ENCODE results near the gene SLC25A39. TPM values are rescaled to one million over a fixed set of nuclear protein-coding genes. Genes with fewer than 3 reads are reported as not detected.

The SLC25A39 gene
- total and polyA plus RNA-seq, 2 of the 4 experiments (the other 2 are of a cell fraction), result 49.1 to 99.7 TPM

DNA sequence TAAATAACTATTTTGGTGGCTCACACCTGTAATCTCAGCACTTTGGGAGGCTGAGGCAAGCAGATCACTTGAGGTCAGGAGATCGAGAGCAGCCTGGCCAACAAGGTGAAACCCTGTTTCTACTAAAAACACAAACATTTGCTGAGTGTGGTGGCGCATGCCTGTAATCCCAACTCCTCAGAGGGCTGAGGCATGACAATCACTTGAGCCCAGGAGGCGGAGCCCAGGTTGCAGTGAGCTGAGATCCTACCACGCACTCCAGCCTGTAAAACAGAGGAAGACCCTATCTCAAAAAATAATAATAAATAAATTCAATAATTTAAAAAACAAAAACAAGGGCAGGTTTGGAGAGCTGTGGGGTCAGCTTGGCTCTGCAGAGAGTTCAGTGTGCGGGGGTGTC lies 51.0 kb downstream of the SLC25A39 start:
- H3K56ac ChIP-seq (ENCODE audit: extremely low read depth, insufficient read depth, low read length), result no peak overlapping the region
- no peak overlapping the region for H3K23ac ChIP-seq (ENCODE audit: low read depth, low read length)
- 70% methylated on average over 3 of the region's 5 CpGs; no CpG with 5 or more reads in 1 of the 2 experiments for WGBS, 2 experiments (ENCODE audit: extremely low coverage in 2 of 2, insufficient read length in 1 of 2)
- CTCF ChIA-PET, result no interaction called here
- dilution Hi-C loops (cut with HindIII; ENCODE audit: low sequenced_read_pairs, unreplicated experiment), result no loop called here
- H3K9ac ChIP-seq (ENCODE audit: low read depth, low read length), result no peak overlapping the region
- DNase-seq (no peak), ATAC-seq (ENCODE audit: low read depth) (no peak)
- no peaks in the 10 kb centered on the region for H4K20me1 ChIP-seq (ENCODE audit: insufficient read depth, low read length)
- H3K18ac ChIP-seq (ENCODE audit: low read depth, low read length), result no peak overlapping the region
- no TSS peak for BruUV-seq (replicated peaks)
- no peak for TF ChIP-seq BHLHE40 (IDR thresholded peaks at IDR 0.05; ENCODE audit: low read depth, low read length)
- TF ChIP-seq MXI1 (IDR thresholded peaks at IDR 0.05; ENCODE audit: borderline replicate concordance, low read depth, low read length), result no peak
- no peak for TF ChIP-seq MAFK (IDR thresholded peaks at IDR 0.05; ENCODE audit: low read depth, low read length)
- TF ChIP-seq RAD21 (IDR thresholded peaks at IDR 0.05; ENCODE audit: low read length), result no peak
- TF ChIP-seq SMC3 (IDR thresholded peaks at IDR 0.05; ENCODE audit: low read depth, low read length), result no peak
- H3K27me3 ChIP-seq (ENCODE audit: control insufficient read depth, insufficient read depth, low read length), result peaks cover 36% of the 10 kb centered on the region
- no peaks in the 10 kb centered on the region for H3K79me1 ChIP-seq (ENCODE audit: low read depth in 1 of 2, low read length in 2 of 2)
- H3K9me3 ChIP-seq (ENCODE audit: control insufficient read depth, insufficient read depth, low read length), result no peaks in the 10 kb centered on the region
- no peak overlapping the region for H2BK15ac ChIP-seq (ENCODE audit: low read depth, low read length)
- H3K4me1 ChIP-seq (ENCODE audit: control insufficient read depth, insufficient read depth, low read length), result no peaks in the 10 kb centered on the region
- H2AFZ ChIP-seq (replicated peaks; ENCODE audit: low read length, poor library complexity), result no peak overlapping the region
- no peaks in the 10 kb centered on the region for H3K36me3 ChIP-seq (ENCODE audit: control insufficient read depth, insufficient read depth, low read length)
- no peak overlapping the region for H2BK20ac ChIP-seq (ENCODE audit: low read depth, low read length)
- H3K27ac ChIP-seq (ENCODE audit: insufficient read depth, low read length), result no peak overlapping the region
- H2BK5ac ChIP-seq (ENCODE audit: low read depth, low read length, poor library complexity, severe bottlenecking), result no peak overlapping the region
- H2BK120ac ChIP-seq (ENCODE audit: low read depth, low read length), result no peak overlapping the region
- H3K4me2 ChIP-seq (ENCODE audit: low read depth, low read length), result no peak overlapping the region
- in situ Hi-C loops (cut with MboI; ENCODE audit: low sequenced_read_pairs), result no loop called here
- no peak overlapping the region for H4K91ac ChIP-seq (ENCODE audit: insufficient read depth, low read depth, low read length)
- no peak overlapping the region for H3K4ac ChIP-seq (ENCODE audit: low read depth, low read length)
- H2AK5ac ChIP-seq (ENCODE audit: low read depth, low read length), result no peak overlapping the region
- no peak overlapping the region for H4K8ac ChIP-seq (ENCODE audit: low read depth in 2 of 2, low read length in 2 of 2)
- POLR2A ChIA-PET (ENCODE audit: unreplicated experiment), result no interaction called here
- no peak overlapping the region for H4K5ac ChIP-seq (ENCODE audit: low read depth, low read length)
- no peak overlapping the region for H2AK9ac ChIP-seq (replicated peaks; ENCODE audit: low read depth, low read length, poor library complexity)
- H3K14ac ChIP-seq (replicated peaks; ENCODE audit: low read depth, low read length), result no peak overlapping the region
- H3K4me3 ChIP-seq (ENCODE audit: insufficient read depth, low read depth, low read length), result no peak overlapping the region
- H3K9me1 ChIP-seq (ENCODE audit: insufficient read depth, low read length), result no peaks in the 10 kb centered on the region
- intact Hi-C loops (cut with micrococcal nuclease), result no loop called here

All from IMR-90 (cell line).